ENCODE data around the gene SLC35F1.

DNA sequence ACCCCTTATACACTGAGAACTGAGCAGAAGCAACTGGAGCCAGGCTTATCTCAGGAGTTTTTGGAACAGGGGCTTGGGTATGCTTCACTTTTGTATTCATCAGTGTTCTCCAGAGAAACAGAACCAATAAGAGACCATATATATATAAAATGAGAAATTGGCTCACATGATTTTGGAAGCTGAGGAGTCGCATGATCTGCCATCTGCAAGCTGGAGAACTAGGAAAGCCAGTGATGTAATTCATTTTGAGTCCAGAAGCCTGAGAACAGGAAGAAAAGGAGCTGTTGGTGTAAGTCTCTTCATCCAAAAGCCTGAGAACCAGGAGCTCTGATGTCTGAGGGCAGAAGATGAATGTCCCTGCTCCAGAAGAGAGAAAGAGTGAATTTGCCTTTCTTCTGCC is 272.0 kb downstream of the SLC35F1 start:
- TF ChIP-seq, protein P1, sequence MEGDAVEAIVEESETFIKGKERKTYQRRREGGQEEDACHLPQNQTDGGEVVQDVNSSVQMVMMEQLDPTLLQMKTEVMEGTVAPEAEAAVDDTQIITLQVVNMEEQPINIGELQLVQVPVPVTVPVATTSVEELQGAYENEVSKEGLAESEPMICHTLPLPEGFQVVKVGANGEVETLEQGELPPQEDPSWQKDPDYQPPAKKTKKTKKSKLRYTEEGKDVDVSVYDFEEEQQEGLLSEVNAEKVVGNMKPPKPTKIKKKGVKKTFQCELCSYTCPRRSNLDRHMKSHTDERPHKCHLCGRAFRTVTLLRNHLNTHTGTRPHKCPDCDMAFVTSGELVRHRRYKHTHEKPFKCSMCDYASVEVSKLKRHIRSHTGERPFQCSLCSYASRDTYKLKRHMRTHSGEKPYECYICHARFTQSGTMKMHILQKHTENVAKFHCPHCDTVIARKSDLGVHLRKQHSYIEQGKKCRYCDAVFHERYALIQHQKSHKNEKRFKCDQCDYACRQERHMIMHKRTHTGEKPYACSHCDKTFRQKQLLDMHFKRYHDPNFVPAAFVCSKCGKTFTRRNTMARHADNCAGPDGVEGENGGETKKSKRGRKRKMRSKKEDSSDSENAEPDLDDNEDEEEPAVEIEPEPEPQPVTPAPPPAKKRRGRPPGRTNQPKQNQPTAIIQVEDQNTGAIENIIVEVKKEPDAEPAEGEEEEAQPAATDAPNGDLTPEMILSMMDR (IDR thresholded peaks at IDR 0.05): no peak
- TF ChIP-seq POLR2AphosphoS5 (IDR thresholded peaks at IDR 0.05): no peak

Measured in prostate gland (tissue), 2 donors.